Trophoblast cell (in vitro differentiated cells and primary cell): ENCODE results near the gene RCN1.

Experiments used
- DNase-seq, 2 donors: peaks; one replicate each; pipeline ENCODE4 v3.0.0-alpha.2; 2016
- H2AFZ ChIP-seq: 2 replicates; pipeline ENCODE4 v1.6.1; 2013; ENCODE audit warnings: low read length, moderate library complexity, mild to moderate bottlenecking; ENCODE audit not compliant: insufficient read depth, poor library complexity
- H2AK5ac ChIP-seq: 2 replicates; pipeline ENCODE4 v1.6.1; 2013; ENCODE audit warnings: mild to moderate bottlenecking, low read length
- H2BK120ac ChIP-seq: 2 replicates; pipeline ENCODE4 v1.6.1; 2013; ENCODE audit warnings: low read length, mild to moderate bottlenecking, moderate library complexity; ENCODE audit not compliant: insufficient read depth, poor library complexity
- H2BK12ac ChIP-seq: 2 replicates; pipeline ENCODE4 v1.6.1; 2013; ENCODE audit warnings: mild to moderate bottlenecking, low read length, moderate library complexity
- H2BK5ac ChIP-seq: 2 replicates; pipeline ENCODE4 v1.6.1; 2013; ENCODE audit warnings: low read length, low read depth, moderate library complexity, mild to moderate bottlenecking; ENCODE audit not compliant: poor library complexity
- H3K14ac ChIP-seq: 2 replicates; pipeline ENCODE4 v1.6.1; 2013; ENCODE audit warnings: mild to moderate bottlenecking, low read length
- H3K18ac ChIP-seq: 2 replicates; pipeline ENCODE4 v1.6.1; 2013; ENCODE audit warnings: mild to moderate bottlenecking, low read length
- H3K23ac ChIP-seq: 2 replicates; pipeline ENCODE4 v1.6.1; 2013; ENCODE audit warnings: low read length
- H3K27ac ChIP-seq: 2 replicates; pipeline ENCODE4 v1.5.1; 2013; ENCODE audit warnings: low read depth, mild to moderate bottlenecking, inconsistent platforms, low read length, moderate library complexity
- H3K27me3 ChIP-seq: 2 replicates; pipeline ENCODE4 v1.6.1; 2013; ENCODE audit warnings: inconsistent platforms, mild to moderate bottlenecking, low read length, moderate library complexity; ENCODE audit not compliant: insufficient read depth
- H3K36me3 ChIP-seq, 2 experiments: 1 replicate in 1 of 2; 2 replicates in 1 of 2; pipeline ENCODE4 v1.6.1; 2013; ENCODE audit warnings: low read length in 2 of 2, mild to moderate bottlenecking in 2 of 2, moderate library complexity in 1 of 2; ENCODE audit not compliant: insufficient read depth in 2 of 2, control insufficient read depth in 1 of 2
- H3K4ac ChIP-seq: 2 replicates; pipeline ENCODE4 v1.6.1; 2013; ENCODE audit warnings: low read depth, mild to moderate bottlenecking, low read length, moderate library complexity
- H3K4me1 ChIP-seq, 2 experiments: 1 replicate in 1 of 2; 2 replicates in 1 of 2; pipeline ENCODE4 v1.6.1; 2013; ENCODE audit warnings: low read length in 2 of 2, mild to moderate bottlenecking in 2 of 2, moderate library complexity in 1 of 2; ENCODE audit not compliant: insufficient read depth in 2 of 2, control insufficient read depth in 1 of 2
- H3K4me2 ChIP-seq: 2 replicates; pipeline ENCODE4 v1.6.1; 2013; ENCODE audit warnings: inconsistent platforms, mild to moderate bottlenecking, low read length, moderate library complexity
- H3K4me3 ChIP-seq: 2 replicates; pipeline ENCODE4 v1.5.1; 2013; ENCODE audit warnings: mild to moderate bottlenecking, low read depth, low read length, inconsistent platforms
- H3K79me1 ChIP-seq: one replicate; pipeline ENCODE4 v1.6.1; 2013; ENCODE audit warnings: low read length
- H3K79me2 ChIP-seq: 2 replicates; pipeline ENCODE4 v1.6.1; 2013; ENCODE audit warnings: low read length, mild to moderate bottlenecking; ENCODE audit not compliant: control insufficient read depth, insufficient read depth, poor library complexity
- H3K9ac ChIP-seq: 2 replicates; pipeline ENCODE4 v1.6.1; 2013; ENCODE audit warnings: mild to moderate bottlenecking, low read length
- H3K9me3 ChIP-seq: 2 replicates; pipeline ENCODE4 v1.6.1; 2013; ENCODE audit warnings: low read depth, mild to moderate bottlenecking, control low read depth, inconsistent platforms, low read length; ENCODE audit not compliant: insufficient read depth
- H4K12ac ChIP-seq: 2 replicates; pipeline ENCODE4 v1.6.1; 2013; ENCODE audit warnings: low read depth, mild to moderate bottlenecking, low read length, moderate library complexity
- H4K8ac ChIP-seq: 2 replicates; pipeline ENCODE4 v1.6.1; 2013; ENCODE audit warnings: low read depth, mild to moderate bottlenecking, low read length, moderate library complexity
- H4K91ac ChIP-seq: one replicate; pipeline ENCODE4 v1.6.1; 2013; ENCODE audit warnings: low read depth, mild to moderate bottlenecking, low read length, moderate library complexity
- WGBS: extraction: QIAGEN DNeasy Blood & Tissue Kit; methylation state at CpG from one replicate; pipeline ENCODE4 v1.1.7; 2013; ENCODE audit warnings: missing lambda C conversion rate; ENCODE audit not compliant: insufficient read length, insufficient coverage; ENCODE audit errors: extremely low coverage; 5-methylcytosine and 5-hydroxymethylcytosine counted together

The RCN1 gene

DNA sequence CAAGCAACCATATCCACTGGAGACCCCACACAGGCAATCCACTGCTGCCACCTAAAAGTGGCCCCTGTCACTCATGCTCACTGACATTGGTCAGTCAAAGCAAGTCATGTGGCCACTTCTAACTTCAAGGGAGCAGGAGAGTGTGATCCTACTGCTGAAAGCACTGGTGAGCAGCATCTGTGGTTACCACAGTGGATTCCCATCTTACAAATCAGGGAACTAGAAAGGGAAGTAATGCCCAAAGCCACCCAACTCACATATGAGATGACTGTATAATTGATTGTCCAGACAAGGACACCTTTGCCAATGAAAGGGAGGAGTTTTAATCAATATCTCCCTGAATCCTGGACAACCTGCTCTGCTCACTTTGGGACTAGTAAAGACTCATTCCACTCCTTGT, 17.7 kb downstream of the RCN1 start:
- no peak overlapping the region for H3K14ac ChIP-seq
- no peak overlapping the region for H3K23ac ChIP-seq
- H3K79me1 ChIP-seq, result no peaks in the 10 kb centered on the region
- no peak overlapping the region for H3K18ac ChIP-seq
- H2BK12ac ChIP-seq, result no peak overlapping the region
- H4K12ac ChIP-seq, result no peak overlapping the region
- DNase-seq, result no peak
- no peak overlapping the region for H3K4ac ChIP-seq
- no peak overlapping the region for H4K8ac ChIP-seq
- peaks cover 5 to 14% of the 10 kb centered on the region in 2 experiments for H3K36me3 ChIP-seq
- H3K9ac ChIP-seq, result no peak overlapping the region
- H3K27me3 ChIP-seq, result no peaks in the 10 kb centered on the region
- H2AFZ ChIP-seq, result no peak overlapping the region
- H3K4me3 ChIP-seq, result no peak overlapping the region
- no peaks in the 10 kb centered on the region for H3K9me3 ChIP-seq
- H3K27ac ChIP-seq, result no peak overlapping the region
- no peaks in the 10 kb centered on the region for H3K4me1 ChIP-seq
- no peak overlapping the region for H2BK5ac ChIP-seq
- no peak overlapping the region for H3K4me2 ChIP-seq
- no peaks in the 10 kb centered on the region for H3K79me2 ChIP-seq
- no peak overlapping the region for H2BK120ac ChIP-seq
- H2AK5ac ChIP-seq, result no peak overlapping the region
- no peak overlapping the region for H4K91ac ChIP-seq

- Histone ChIP-seq H3K9ac (no peak overlapping the region), H3K27me3 (no peaks in the 10 kb centered on the region), H3K9me3 (no peaks in the 10 kb centered on the region), H2BK5ac (no peak overlapping the region), H3K27ac (no peak overlapping the region), H2AK5ac (no peak overlapping the region), H3K36me3 (peaks cover 5 to 8% of the 10 kb centered on the region in 2 experiments), H3K4me3 (no peak overlapping the region), H3K4me2 (no peak overlapping the region), H4K8ac (no peak overlapping the region), H3K4me1 (no peaks in the 10 kb centered on the region), H3K23ac (no peak overlapping the region), H3K4ac (no peak overlapping the region), H3K79me2 (no peaks in the 10 kb centered on the region), H4K91ac (no peak overlapping the region), H3K14ac (no peak overlapping the region), H4K12ac (no peak overlapping the region), H3K18ac (no peak overlapping the region), H2BK120ac (no peak overlapping the region), H2BK12ac (no peak overlapping the region), H3K79me1 (no peaks in the 10 kb centered on the region), H2AFZ (no peak overlapping the region)
- no peak for DNase-seq
- no CpG with 5 or more reads among the region's 4 CpGs for WGBS
Measured at GRCh38 chr11:32109138-32109537, 18.3 kb downstream of the RCN1 start.

GRCh38 chr11:32109592-32109991, 18.7 kb downstream of the RCN1 start:
- Histone ChIP-seq H3K27ac (no peak overlapping the region), H3K9ac (no peak overlapping the region), H3K4me2 (no peak overlapping the region), H2BK5ac (no peak overlapping the region), H2BK120ac (no peak overlapping the region), H3K4me1 (no peaks in the 10 kb centered on the region), H3K79me1 (no peaks in the 10 kb centered on the region), H4K8ac (no peak overlapping the region), H3K4ac (no peak overlapping the region), H3K4me3 (no peak overlapping the region), H3K14ac (no peak overlapping the region), H2AK5ac (no peak overlapping the region), H3K23ac (no peak overlapping the region), H4K12ac (no peak overlapping the region), H3K18ac (no peak overlapping the region), H3K36me3 (peaks cover 5 to 8% of the 10 kb centered on the region in 2 experiments), H4K91ac (no peak overlapping the region), H2BK12ac (no peak overlapping the region), H3K79me2 (no peaks in the 10 kb centered on the region), H3K27me3 (no peaks in the 10 kb centered on the region), H3K9me3 (no peaks in the 10 kb centered on the region), H2AFZ (no peak overlapping the region)
- no peak for DNase-seq
- WGBS, result no CpG with 5 or more reads among the region's 6 CpGs

DNA sequence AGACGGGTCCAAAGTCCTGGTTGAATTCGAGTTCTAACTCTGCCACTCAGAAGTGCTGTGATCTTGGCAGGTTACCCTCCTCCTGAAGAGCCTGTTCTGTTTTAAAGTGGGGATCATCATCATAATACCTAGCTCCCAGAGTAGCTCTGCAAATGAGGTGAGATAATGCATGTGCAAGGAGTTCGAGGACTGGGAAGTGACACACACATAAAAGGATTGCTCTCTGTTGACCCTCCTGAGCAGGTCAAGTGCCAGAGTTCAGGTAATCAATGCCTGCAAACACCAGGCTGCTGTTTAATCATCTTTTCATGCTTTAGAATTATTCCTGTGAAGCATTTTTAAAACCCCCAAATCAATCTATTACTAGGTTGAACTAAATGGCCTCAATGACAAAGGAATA, 19.9 kb downstream of the RCN1 start:
- H3K79me2 ChIP-seq, result no peaks in the 10 kb centered on the region
- H2AFZ ChIP-seq, result no peak overlapping the region
- no peak overlapping the region for H2AK5ac ChIP-seq
- no peak overlapping the region for H3K4ac ChIP-seq
- H3K36me3 ChIP-seq, result peaks cover 1 to 4% of the 10 kb centered on the region in 2 experiments
- H3K79me1 ChIP-seq, result no peaks in the 10 kb centered on the region
- H4K12ac ChIP-seq, result no peak overlapping the region
- no peak overlapping the region for H3K9ac ChIP-seq
- no peak overlapping the region for H3K18ac ChIP-seq
- H3K4me1 ChIP-seq, result no peaks in the 10 kb centered on the region
- no peak overlapping the region for H2BK12ac ChIP-seq
- no peaks in the 10 kb centered on the region for H3K27me3 ChIP-seq
- WGBS, result no CpG with 5 or more reads among the region's 3 CpGs
- H3K27ac ChIP-seq, result no peak overlapping the region
- no peak for DNase-seq
- H3K14ac ChIP-seq, result no peak overlapping the region
- no peak overlapping the region for H2BK5ac ChIP-seq
- no peak overlapping the region for H4K8ac ChIP-seq
- H4K91ac ChIP-seq, result no peak overlapping the region
- H2BK120ac ChIP-seq, result no peak overlapping the region
- H3K4me2 ChIP-seq, result no peak overlapping the region
- H3K23ac ChIP-seq, result no peak overlapping the region
- no peak overlapping the region for H3K4me3 ChIP-seq
- no peaks in the 10 kb centered on the region for H3K9me3 ChIP-seq
